GM18907 (cell line): ENCODE results near the gene TUSC1.
"Not testable (repeated sequence)": the region's sequence is repeated elsewhere in the genome, so short reads cannot be mapped to it uniquely, and the experiment has no call there.

Experiments used
- ATAC-seq: cut with Tn5 transposase; IDR thresholded peaks from one replicate; pipeline ENCODE4 v1.9.1; 2021; ENCODE audit warnings: mild to moderate bottlenecking, moderate library complexity; ENCODE audit not compliant: unreplicated experiment

Gene TUSC1

DNA sequence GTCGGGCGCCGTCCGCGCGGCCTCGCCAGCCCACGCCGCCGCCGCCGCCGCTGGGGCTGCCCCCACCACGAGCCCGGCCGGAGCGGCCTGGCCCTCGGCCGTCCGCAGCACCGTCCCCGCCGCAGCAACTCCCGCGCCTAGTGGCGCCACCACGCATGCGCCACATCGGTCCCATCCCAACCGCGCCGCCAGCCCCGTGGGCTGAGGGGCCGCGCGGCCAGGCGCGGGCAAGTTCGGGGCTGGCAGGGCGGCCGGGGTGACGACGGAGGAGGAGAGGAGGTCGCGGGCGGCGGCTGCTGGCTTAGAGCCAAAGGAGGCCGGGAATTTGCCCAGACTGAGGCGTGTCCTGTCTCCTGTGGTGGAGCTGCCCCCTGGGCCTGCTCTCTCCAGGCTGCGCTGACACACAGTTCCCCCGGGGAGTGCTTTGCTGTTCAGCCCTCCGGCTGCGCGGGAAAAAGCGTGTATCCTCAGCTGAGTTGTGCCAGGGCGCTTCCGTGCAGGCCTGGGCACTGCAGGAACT, at the start of gene TUSC1:
Gene TUSC1 (minus strand): TSS at position 298 of the 520 bp plus-strand sequence. CDS start 132 bp downstream, at position 166.
- ATAC-seq, result peak; percentile 70

DNA sequence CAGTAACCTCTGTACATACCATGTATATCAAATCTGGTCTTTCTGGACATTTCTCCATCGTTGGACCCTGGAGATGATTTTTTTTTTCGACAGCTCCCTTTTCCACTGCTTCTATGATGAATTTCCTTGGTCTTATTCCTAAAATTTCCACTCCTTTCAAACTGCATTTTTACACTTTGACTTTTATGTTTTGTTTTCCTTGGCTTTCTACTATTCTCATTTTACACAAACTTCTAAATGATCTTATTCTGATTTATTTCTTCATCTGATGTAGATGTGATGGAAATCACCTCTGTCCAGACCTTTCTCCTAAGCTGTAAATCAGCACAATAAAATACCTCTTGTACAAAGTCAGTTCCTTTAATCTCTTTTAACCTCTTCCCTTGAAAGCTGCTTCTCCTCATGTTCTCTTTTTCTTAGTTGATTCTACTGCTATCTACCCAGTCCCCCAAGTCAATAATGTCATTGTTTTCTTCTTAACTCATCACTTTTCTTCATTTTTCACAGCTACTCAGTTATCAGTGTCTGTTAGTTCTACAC, 48.7 kb upstream of the TUSC1 start:
- no peak for ATAC-seq

DNA sequence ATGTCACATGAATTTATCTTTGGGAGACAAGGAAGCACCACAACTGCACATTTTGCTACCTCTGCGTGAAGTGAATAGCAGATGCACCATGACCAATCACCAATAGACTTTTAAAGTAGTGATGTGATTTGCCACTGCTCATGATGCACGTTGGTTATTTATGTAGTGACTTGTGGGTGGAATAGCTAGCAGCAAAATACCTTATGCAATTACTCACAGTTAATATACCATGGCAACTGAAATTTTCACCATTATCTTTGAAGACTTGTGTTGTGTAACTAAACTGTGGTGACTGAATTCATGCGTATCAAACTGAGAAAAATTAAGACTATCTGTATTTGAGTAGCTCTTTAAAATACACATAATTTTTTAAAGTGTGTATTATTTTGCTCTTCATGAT, 46.2 kb upstream of the TUSC1 start:
- no peak for ATAC-seq

DNA sequence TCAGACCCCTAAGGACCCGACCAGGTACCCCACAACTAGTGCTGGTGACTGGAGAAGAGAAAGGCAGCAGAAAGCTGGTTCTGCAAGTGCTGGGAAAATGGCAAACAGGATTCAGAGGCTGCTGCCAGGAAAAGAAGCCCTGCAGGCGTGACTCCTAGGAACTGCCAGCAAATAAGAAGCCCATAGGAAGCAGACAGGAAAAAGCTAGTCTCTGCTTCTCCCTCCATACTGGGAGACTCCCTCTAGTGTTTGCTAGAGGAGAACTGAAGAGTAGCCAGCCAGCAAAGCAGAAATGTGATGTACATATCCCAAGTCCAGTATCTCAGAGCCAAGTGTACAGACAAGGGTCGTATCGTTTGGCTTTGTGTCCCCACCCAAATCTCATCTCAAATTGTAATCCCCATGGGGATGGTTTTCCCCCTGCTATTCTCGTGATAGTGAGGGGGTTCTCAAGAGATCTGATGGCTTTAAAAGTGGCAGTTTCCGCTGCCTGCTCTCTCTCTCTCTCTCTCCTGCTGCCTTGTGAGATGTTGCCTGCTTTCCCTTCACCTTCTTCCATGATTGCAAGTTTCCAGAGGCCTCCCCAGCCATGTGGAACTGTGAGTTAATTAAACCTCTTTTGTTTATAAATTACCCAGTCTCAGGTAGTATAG, 38.1 kb upstream of the TUSC1 start:
- no peak for ATAC-seq

DNA sequence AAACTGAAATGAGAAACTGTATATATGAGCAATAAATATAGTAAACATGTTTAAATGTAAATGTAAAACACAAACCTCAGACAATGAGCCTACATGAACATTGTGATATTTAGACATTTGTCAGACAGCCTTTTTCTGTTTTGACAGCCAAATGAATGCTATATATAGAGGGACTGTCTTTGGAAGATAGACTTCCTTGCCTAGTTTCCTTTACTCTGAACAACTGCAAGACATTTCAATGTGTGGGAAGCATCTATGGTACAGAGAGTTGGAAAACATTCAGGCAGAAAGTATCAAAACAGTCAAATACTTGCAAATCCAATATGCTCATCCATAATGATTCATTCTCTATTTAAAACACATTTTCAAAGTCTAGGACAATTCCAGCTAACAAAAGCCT, 31.7 kb upstream of the TUSC1 start:
- ATAC-seq, result no peak

DNA sequence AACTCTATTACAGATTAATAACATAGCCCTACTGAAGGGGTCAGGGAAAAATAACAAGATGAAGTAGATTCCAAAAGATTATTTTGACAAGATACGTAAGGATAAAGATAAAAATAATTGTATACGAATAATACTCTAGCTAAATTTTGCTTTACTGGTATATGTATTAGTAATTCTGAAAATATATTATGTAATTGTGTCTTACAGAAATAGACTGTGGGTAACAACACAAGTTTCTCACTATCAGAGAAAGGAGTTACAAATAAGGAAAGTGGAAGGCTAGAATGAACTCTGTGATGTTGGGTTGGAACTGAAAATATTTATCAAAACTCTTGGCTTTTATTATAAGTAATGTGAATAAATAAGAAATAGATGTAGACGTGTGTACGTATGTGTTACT, 26.6 kb upstream of the TUSC1 start:
- no peak for ATAC-seq

DNA sequence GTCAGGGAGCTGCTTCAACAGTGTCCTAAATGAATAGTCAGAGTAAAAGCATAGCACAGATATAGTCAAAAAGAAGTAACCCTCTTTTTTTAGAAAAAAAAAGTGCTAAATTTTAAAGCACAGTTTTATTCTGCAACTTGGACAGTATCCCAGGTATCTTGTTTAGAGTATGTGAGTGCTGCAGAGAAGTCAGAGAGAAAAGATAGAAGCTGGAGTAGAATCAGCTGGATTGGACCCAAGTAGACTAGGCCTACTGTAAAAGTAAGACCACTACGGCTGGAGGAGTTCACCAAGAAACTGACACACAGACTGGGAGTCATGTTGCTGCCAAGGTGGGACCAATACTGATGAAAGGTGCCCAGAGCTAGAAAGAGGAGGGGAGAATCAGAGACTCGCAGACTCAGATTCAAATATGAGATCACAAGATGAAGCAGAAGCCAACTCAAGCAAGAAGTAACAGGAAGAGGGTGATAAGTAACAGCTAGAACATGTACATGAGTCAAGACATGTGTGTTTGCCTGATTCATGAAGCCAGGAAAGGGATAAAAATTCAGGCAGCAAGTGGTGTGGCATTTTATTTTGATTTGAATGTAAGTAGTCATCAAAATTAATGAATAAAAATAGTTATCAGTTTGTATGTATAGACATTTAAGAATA, 25.6 kb upstream of the TUSC1 start:
- ATAC-seq, result no peak

DNA sequence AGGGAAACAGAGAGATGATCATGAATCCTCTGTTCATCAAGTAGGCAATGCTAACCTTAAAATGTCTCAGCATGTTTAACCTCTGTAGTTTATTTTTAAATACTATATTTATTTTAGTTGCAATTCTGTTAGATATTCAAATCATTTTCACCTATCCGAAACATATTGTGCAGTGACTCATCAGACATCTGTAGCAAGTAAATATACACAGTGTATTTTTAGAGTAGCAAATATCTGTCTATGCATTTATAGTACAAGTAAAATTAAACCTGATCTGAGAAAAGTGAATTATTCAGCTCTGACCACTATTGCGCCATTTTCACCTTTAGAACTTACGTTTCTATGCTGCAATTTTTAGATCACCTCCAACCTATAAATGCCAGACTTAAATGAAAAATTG, 24.3 kb upstream of the TUSC1 start:
- no peak for ATAC-seq

DNA sequence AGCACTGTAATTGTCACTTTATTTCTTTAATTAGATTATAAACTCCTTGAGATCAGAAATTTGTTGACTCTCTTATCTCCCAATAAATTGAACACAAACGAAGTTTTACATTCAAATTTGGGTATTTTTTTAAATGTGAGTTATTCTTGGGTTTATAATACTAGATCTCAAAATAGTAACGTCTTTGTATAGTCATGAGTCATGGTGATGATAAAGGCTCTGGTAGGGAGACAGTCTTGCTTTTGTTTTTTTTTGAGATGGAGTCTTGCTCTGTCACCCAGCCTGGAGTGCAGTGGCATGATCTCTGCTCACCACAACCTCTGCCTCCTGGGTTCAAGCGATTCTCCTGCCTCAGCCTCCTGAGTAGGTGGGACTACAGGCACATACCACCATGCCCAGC, 22.7 kb upstream of the TUSC1 start:
- not testable (repeated sequence) for ATAC-seq

DNA sequence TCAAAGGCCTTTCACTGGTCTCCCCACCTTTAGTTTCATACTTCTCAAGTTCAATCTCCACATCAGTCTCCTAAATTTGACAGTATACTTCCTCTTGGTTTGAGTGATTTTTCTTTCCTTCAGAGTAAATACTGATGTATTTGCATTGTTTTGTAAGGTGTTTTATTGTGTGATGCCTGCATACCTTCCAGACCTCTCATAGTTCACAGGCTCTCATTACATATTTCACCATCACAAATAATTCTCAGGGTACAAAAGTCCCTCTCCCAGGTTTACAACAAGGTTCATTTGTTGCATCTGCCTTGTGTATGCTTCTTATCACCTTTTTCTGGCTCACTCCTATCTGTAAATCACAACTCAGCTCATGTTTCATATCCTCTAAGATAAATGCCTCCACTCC, 22.2 kb upstream of the TUSC1 start:
- no peak for ATAC-seq

DNA sequence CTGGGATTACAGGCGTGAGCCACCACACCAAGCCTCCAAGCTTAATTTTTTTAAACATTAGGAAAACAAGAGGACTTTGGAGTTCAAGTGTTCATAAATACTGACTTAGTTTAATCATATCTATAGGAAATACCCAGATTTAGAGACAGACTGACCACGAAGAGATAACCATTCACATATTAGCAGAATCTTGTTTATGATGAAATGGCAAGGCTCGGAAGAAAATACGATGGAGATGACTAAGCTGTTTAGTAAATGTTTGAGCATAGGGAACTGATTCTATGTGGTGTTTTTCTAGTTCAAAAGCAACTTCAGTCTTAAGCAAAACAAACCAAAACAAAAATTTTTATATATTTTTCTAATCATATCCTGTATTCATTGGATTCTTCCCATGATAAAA, 13.5 kb upstream of the TUSC1 start:
- no peak for ATAC-seq

DNA sequence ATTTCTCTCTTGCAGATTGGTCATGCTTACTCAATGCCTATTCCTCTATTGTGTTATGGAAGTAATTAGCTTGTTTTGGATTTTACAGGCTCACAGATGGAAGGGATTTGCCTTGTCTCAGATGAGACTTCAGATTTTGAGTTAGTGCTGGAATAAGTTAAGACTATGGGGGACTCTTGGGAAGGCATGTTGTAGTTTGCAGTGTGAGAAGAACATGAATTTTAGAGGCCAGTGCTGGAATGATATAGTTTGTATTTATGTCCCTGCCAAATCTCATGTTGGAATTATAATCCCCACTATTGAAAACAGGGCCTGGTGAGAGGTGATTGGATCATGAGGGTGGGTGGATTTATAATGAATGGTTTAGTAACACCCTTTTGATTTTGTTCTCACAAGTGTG, 6.1 kb upstream of the TUSC1 start:
- ATAC-seq, result no peak

DNA sequence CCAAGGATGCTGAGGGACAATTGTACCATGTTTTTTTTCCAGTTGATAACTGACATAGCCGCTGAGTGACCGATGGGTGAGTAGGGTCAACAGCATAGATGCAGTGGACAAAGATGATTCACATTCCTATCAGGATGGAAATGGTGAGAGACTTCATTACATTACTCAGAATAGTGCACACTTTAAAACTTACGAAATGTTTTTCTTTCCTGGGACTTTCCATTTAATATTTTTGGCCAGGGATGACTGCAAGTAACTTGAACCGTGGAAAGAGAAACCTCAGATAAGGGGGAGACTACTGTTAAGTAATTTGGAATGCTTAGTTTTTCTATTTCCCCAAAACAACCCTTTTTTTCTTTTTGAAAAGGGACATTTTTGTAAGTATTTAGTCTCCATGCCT, 3.0 kb upstream of the TUSC1 start:
- no peak for ATAC-seq

DNA sequence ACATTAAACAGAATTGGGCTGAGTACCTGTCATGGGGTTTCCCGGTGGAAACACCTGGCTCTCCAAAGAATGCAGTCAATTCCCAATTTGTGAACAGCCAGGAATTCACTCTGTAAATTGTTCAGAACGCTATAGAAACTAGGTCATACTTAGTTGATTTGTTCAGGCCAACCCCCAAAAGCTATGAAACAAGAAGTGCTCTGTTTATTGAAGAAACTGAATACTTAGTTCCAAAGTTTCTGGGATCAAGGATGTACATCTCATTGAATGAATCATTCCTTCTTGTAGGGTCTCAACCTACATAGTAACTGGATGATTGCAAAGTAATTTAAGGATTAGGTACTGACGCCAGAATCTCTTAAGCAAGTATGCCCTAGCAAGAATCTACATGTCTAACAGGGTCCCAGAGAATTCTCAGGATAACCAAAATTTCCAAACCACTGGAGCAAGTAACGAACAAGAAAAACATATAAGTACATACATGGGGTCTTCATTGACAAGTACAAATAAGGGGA, 659 bp upstream of the TUSC1 start:
- ATAC-seq, result no peak

DNA sequence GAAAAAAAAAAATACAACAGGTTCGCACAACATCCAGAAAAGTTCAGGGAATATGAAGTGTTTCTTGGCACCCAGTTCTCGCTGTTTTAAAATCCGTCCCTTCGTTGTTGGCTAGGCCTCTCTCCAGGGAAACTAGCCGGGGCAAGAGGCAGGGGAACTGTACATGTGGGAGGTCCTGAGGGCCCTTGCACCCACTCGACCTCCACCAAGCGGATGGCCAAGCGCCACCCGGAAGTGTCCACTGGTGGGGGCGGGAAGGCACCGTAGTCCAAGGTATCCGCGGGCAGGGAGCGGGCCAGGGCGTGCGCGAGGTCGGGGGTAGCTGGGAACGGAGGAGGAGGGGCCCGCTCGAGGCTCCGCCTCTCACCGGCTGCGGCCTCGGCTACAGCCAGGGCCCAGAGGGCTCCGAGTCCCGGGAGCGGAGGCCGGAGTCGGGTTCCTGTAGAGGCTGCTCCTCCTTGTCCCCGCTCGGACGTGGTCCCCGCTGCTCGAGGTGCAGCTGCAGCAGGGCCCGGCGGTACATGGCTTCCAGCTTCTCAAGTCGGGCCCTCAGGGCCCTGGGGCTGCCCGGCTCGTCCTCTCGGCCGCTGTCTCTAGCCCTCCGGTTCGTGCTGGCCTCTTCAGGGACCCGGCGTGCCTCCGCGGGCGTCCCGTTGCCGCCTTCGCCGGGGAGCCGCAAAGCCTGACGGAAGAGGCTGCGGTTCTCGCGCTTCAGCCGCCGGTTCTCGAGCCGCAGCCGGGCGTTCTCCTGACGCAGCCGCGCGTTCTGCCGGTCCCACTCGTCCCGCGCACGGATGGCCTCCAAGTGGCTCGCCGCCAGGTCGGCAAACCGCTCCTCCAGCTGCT, 720 bp downstream of the TUSC1 start:
- ATAC-seq, result peak; percentile 50

DNA sequence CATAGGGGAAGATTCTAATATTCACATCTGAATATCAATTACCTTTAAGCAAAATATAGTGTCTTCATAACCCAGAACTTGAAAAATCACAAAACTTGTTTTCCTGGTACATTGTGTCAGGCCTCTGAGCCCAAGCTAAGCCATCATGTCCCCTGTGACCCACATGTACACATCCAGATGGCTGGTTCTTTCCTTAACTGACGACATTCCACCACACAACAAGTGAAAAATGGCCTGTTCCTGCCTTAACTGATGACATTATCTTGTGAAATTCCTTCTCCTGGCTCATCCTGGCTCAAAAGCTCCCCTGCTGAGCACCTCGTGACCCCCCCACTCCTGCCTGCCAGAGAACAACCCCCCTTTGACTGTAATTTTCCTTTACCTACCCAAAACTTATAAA, 2.4 kb downstream of the TUSC1 start:
- not testable (repeated sequence) for ATAC-seq

DNA sequence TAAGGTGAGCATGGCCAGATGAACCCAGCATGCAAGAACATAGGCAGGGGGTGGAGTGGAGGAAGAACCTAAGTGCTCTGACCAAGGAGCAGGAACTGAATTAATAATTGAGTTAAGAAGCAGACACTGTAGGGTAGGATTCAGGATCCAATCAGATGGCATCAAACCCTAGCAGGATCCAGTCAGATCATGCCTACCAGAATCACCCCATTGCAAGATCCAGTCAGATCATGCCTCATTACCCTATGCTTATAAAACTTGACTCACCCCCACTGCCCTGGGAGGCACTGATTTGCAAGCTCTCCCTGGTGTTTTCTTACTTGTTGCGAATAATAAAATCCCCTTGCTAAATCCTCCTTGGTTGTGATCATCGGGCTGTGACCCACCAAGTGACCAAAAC, 19.7 kb downstream of the TUSC1 start:
- ATAC-seq, result no peak

DNA sequence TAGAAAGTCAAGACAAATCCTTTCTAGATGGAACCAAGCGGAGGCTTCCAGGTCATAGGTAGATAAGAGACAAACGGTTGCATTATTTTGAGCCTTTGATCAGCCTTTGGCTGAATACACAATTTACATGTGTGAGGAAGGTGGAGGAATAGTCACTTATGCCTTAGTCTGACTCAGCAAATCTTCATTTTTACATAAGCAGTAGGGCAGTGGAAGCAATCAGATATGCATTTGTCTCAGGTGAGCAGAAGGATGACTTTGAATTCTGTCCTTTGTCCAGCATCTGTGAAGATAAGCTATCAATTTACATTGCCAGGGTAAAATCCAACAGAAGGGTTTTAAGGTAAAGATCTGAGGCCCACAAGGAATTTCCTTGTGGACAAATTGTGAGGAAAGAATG, 23.8 kb downstream of the TUSC1 start:
- no peak for ATAC-seq

DNA sequence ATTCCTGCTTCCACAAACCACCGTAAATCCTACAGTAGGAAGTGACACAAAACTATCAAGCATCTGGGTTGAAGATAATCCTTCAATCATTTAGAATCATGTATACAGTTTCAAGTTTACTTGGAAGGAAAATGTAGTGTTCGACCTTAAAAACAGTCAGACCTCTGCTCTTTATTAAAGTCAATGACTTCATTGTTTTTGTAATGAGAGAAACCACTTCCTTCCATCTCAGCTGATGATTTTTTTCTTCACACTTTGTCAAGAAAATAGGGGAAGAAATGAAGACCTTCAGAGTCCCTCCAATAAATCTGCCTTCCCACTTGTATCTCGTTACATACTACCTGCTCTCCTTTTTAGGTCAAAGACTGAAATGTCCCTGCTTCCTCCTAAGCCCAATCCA, 30.1 kb downstream of the TUSC1 start:
- ATAC-seq, result no peak

DNA sequence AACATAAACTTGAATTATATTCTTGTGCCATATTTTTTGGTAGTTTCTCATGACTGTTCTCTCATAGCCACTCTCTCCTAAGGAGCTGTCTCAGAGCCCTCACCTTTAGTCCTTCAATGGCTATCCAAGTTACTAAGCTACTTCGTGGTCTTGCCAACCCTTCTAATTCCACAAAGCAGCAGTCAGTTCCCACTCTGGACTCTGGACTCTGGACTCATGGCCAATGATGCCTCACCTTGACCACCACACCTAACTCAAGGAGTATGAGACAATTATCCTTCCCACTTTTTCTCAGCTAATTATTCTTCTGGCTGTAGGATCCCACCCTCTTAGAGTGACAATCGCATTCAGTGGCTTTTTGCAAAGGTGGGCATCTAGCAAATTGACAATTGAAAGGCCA, 42.2 kb downstream of the TUSC1 start:
- ATAC-seq, result no peak

DNA sequence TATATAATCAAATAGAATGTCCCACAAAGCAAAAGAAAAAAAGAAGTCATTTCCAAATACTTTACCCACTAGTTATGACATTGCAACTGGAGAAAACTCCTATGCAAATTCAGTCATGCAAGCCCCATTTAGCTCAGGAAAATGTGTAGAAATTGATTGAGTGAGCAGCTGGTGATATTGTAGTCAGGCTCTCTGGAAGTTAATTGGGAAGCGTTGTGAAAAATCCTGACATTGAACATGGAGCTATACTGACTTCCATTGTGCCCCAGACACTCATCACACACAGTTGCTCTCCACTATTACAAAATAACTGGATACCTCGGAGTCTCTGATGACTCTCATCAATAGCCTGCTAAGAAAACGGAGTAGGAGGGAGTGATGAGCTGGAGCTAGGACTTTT, 49.0 kb downstream of the TUSC1 start:
- ATAC-seq, result no peak
